Heart left ventricle (tissue), 16 donors: ENCODE measurements around the gene ZMYM3. TPM values are rescaled to one million over a fixed set of nuclear protein-coding genes. Genes with fewer than 3 reads are reported as not detected.

Source experiments
- ATAC-seq, 4 donors: fragments of 200-7000 bp; cut with Tn5 transposase; one replicate each; pipeline ENCODE4 v1.9.1; 2020 to 2022; ENCODE audit warnings: moderate library complexity in 4 of 4, mild to moderate bottlenecking in 3 of 4, moderate number of reproducible peaks in 1 of 4
- DNase-seq, 5 donors: peaks; one replicate each; pipeline ENCODE4 v3.0.0-alpha.2; 2020
- H3K27ac ChIP-seq, 12 donors: fragments of 200-600 bp; sonication (generic) in 4 of 12; one replicate each; pipeline versions ENCODE4 v1.5.0 to v1.8.0; 2016 to 2022; ENCODE audit warnings: mild to moderate bottlenecking in 2 of 12
- H3K27me3 ChIP-seq, 9 donors: fragments of 200-600 bp; sonication (generic) in 2 of 9; one replicate each; pipeline versions ENCODE4 v1.5.1 to v1.8.0; 2016 to 2022; ENCODE audit warnings: mild to moderate bottlenecking in 3 of 9
- H3K36me3 ChIP-seq, 9 donors: fragments of 200-600 bp; sonication (generic) in 2 of 9; one replicate each; pipeline versions ENCODE4 v1.5.0 to v1.8.0; 2018 to 2022; ENCODE audit warnings: mild to moderate bottlenecking in 2 of 9
- H3K4me1 ChIP-seq, 12 donors: fragments of 200-600 bp; sonication (generic) in 4 of 12; one replicate each; pipeline versions ENCODE4 v1.5.0 to v1.8.0; 2016 to 2022; ENCODE audit warnings: mild to moderate bottlenecking in 3 of 12
- H3K4me3 ChIP-seq, 12 donors: fragments of 200-600 bp; sonication (generic) in 4 of 12; one replicate each; pipeline versions ENCODE4 v1.5.0 to v1.8.0; 2017 to 2022; ENCODE audit warnings: mild to moderate bottlenecking in 9 of 12, moderate library complexity in 4 of 12
- H3K9me3 ChIP-seq, 12 donors: fragments of 200-600 bp; sonication (generic) in 4 of 12; one replicate each; pipeline versions ENCODE4 v1.5.0 to v1.8.0; 2016 to 2022; ENCODE audit warnings: mild to moderate bottlenecking in 1 of 12
- POLR2A ChIP-seq, 2 donors: fragments of 450-650 bp; IDR thresholded peaks; one replicate each; pipeline ENCODE4 v1.6.1; 2017; ENCODE audit warnings: antibody characterized with exemption in 2 of 2, mild to moderate bottlenecking in 2 of 2, moderate library complexity in 2 of 2
- WGBS, 4 donors: extraction: QIAGEN DNeasy Blood & Tissue Kit in 2 of 4; methylation state at CpG; one replicate each; pipeline versions ENCODE4 v1.1.5 to v1.1.7; 2013 to 2018; 5-methylcytosine and 5-hydroxymethylcytosine counted together
- intact Hi-C, 10 donors: fragments of 100-400 bp; cut with DNase I; formaldehyde crosslinking; loops; one replicate each; pipeline versions ENCODE4 v1.11.1 to v1.14.2; 2022
- polyA plus RNA-seq, 2 donors: library from polyadenylated mRNA; stranded (reverse); fragments of 200-250 nt; gene quantifications; one replicate each; pipeline ENCODE4 v1.2.3, GENCODE V29; 2013
- total RNA-seq, 9 donors: library from RNA; depleted of rRNA in 2 of 9; stranded (reverse); fragments of >200 nt in 2 of 9; fragmentation: NEBNext Ultra II Directional in 3 of 9; extraction: Animal tissue kit (Norgen Biotek cat#: 25700) in 3 of 9; gene quantifications; one replicate each; pipeline versions ENCODE4 v1.1.0 to v1.2.4, GENCODE V29; 2016 to 2023
- TF ChIP-seq, protein P1 (sequence below), 12 donors: fragments of 200-600 bp; sonication (generic) in 4 of 12; IDR thresholded peaks; one replicate each; pipeline versions ENCODE4 v1.5.0 to v1.8.0; 2018 to 2022; ENCODE audit warnings: antibody characterized with exemption in 12 of 12, mild to moderate bottlenecking in 5 of 12
- donor health status: ischemic (EF 13 %, LVEDD 7.1; RV severe dilation, severe dysfunction).
- donor health status: healthy with polysubstance abuse.
- donor health status: DM: no; HTN: yes; CAD: no.
- donor health status: DM: no; HTN: no; CAD: no.
- donor health status: ischemic (EF 25% LVEDD 6.9; RV normal size, moderate dysfunction).
- donor health status: ischemic (EF 25% LVEDD 5.7; RV mildly dilated, moderate dysfunction).
- donor health status: healthy.
- donor health status: DM: yes; HTN: yes; CAD: no.
- donor health status: ischemic (EF 35%, LVEDD 5.7; RV mildly dilated, moderate dysfunction).
- donor health status: nonischemic (EF 11% LVEDD 7.7; RV severe dilation, severe dysfunction).
- donor health status: DM: yes; HTN: yes; CAD: no.
- donor health status: PGD.
- donor health status: ischemic (EF 29% LVEDD 5.4; RV normal size, mild dysfunction).
- donor health status: nonischemic (EF 23%, LVEDD 6.1; RV moderate dilation, normal function).

ZMYM3 gene
- total and polyA plus RNA-seq, 11 donors, result 5.1 to 22.9 (median 13.8) TPM

DNA sequence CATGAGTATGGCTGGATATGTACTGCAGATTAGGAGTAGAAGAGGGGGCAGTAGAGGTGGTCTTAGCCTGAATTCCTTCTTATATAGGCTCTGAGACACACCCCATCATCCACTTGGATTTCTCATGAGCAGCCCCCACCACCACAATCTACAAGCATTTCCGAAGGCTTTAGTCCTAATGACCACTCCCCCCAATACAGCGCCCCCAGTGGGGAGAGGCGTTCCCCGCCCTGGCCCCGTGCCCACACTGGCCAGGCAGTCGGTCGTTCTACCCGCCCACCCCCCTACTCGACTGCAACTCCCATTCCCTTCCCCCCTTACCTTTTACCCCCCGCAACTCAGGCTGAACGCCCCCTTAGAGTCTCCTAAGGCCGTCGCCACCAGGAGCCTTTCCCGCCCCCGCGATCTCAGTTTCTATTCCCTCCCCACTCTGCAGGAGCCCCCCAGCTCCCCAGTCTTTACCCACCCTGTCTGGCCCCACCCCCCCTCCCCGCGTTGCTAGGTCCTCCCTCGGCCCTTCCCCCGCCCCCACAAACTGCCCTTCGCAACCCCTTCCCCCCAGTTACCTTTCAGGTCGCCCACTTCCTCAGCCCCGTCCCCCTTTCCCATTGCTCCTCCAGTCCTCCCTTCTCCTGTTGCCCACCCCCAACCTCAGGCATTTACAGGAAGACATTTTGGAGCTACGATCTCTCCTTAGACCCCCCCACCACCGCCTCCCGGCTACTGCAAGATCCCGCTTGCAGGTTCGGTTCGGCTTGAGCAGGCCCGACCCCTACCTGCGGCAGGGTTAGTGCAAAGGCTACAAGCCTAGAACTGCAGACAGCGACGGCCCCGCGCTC, 468 bp downstream of the ZMYM3 start:
- Histone ChIP-seq H3K36me3 (peaks cover 0 to 23% (median 11%) of the 10 kb centered on the region in 9 donors), H3K27ac (peak overlapping the region; percentile 24 to 93 (median 84)), H3K4me1 (peaks cover 0 to 14% (median 8%) of the 10 kb centered on the region in 12 donors), H3K27me3 (no peaks in the 10 kb centered on the region), H3K4me3 (peak overlapping the region; percentile 53 to 98 (median 66)), H3K9me3 (no peaks in the 10 kb centered on the region)
- ATAC-seq, result no peak
- 1 to 48% (median 22%) methylated on average over 32 to 35 of the region's 35 CpGs for WGBS, 4 donors
- peak in 4 of 5 donors; percentile 29 to 68 (median 36) for DNase-seq
- TF ChIP-seq, protein P1, sequence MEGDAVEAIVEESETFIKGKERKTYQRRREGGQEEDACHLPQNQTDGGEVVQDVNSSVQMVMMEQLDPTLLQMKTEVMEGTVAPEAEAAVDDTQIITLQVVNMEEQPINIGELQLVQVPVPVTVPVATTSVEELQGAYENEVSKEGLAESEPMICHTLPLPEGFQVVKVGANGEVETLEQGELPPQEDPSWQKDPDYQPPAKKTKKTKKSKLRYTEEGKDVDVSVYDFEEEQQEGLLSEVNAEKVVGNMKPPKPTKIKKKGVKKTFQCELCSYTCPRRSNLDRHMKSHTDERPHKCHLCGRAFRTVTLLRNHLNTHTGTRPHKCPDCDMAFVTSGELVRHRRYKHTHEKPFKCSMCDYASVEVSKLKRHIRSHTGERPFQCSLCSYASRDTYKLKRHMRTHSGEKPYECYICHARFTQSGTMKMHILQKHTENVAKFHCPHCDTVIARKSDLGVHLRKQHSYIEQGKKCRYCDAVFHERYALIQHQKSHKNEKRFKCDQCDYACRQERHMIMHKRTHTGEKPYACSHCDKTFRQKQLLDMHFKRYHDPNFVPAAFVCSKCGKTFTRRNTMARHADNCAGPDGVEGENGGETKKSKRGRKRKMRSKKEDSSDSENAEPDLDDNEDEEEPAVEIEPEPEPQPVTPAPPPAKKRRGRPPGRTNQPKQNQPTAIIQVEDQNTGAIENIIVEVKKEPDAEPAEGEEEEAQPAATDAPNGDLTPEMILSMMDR (IDR thresholded peaks at IDR 0.05), result peak in 11 of 12 donors; percentile 15 to 53 (median 39)
- no peak for TF ChIP-seq POLR2A (IDR thresholded peaks at IDR 0.05)
- intact Hi-C loops, result loop anchor here in 5 of 10 donors (2.0 to 10.0 kb wide), 4 partner anchors 29 to 111 kb away; partner anchors contain the start of genes TAF1 (in 4 of the 5), NONO (in 2 of the 5) and NLGN3 (in 1 of the 5)

DNA sequence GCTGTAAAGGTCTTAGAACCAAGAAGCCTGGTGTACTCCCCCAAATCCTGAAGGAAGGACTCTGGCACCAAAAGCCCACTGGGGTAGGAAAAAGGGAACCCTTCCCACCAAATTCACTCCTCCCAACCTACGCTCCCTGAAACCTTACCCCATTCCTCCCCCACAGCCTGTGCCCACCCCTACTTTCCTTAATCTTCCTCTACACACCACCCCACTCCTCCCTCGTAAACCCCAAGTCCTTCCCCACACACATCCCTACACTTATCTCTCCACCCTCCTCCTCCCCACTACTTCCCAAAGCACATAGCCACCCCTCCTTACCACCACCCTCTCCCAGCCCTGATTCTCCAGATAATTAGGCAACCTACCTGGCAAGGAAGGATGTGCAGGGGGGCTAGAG, 1.7 kb downstream of the ZMYM3 start:
- peaks cover 0 to 14% (median 8%) of the 10 kb centered on the region in 12 donors for H3K4me1 ChIP-seq
- TF ChIP-seq, protein P1 (IDR thresholded peaks at IDR 0.05), result no peak
- no peak for TF ChIP-seq POLR2A (IDR thresholded peaks at IDR 0.05)
- no peaks in the 10 kb centered on the region for H3K27me3 ChIP-seq
- intact Hi-C loops, result loop anchor here in 4 of 10 donors (10.0 kb wide), 2 partner anchors 107 to 113 kb away; partner anchors contain the start of genes TAF1 (in 4 of the 4) and NLGN3 (in 1 of the 4)
- 66 to 86% (median 74%) methylated on average over 2 of the region's 2 CpGs for WGBS, 4 donors
- DNase-seq (no peak), ATAC-seq (no peak)
- peak overlapping the region in 1 of 12 donors; percentile 61 for H3K4me3 ChIP-seq
- peaks cover 0 to 36% (median 19%) of the 10 kb centered on the region in 9 donors for H3K36me3 ChIP-seq
- no peaks in the 10 kb centered on the region for H3K9me3 ChIP-seq
- H3K27ac ChIP-seq, result no peak overlapping the region

DNA sequence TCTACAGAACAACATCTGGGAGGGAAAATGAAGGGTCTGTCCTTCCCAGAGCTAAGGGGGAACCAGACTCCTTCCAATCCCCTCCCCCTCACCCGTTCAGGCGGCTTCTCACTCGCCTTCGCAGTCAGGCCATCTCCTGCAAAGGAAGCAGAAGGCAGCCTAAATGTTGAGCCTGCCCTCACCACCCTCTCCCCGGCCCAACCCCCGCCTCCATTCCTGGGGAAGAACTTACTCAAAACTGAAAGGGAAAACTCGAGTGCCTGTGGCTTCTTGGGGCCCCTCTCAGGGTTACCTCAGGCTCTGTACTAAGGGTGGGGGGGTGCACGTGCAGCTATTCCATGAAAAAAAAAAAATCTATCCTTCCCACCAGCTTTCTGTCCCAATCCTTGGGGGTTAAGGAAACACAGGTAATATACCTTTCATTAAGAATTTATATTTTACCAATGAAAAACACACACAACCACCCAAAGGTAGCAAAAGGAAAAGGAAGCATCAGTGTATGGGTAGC, 2.4 kb downstream of the ZMYM3 start:
- H3K27ac ChIP-seq, result no peak overlapping the region
- no peaks in the 10 kb centered on the region for H3K27me3 ChIP-seq
- peak overlapping the region in 1 of 12 donors; percentile 61 for H3K4me3 ChIP-seq
- no peak for ATAC-seq
- H3K4me1 ChIP-seq, result peaks cover 0 to 14% (median 8%) of the 10 kb centered on the region in 12 donors
- H3K9me3 ChIP-seq, result no peaks in the 10 kb centered on the region
- TF ChIP-seq POLR2A (IDR thresholded peaks at IDR 0.05), result no peak
- TF ChIP-seq, protein P1 (IDR thresholded peaks at IDR 0.05), result no peak
- intact Hi-C loops, result loop anchor here in 4 of 10 donors (10.0 kb wide), 2 partner anchors 107 to 113 kb away; partner anchors contain the start of genes TAF1 (in 4 of the 4) and NLGN3 (in 1 of the 4)
- no peak for DNase-seq
- 35 to 65% (median 51%) methylated on average over 7 to 8 of the region's 8 CpGs for WGBS, 4 donors
- H3K36me3 ChIP-seq, result peaks cover 0 to 41% (median 23%) of the 10 kb centered on the region in 9 donors

DNA sequence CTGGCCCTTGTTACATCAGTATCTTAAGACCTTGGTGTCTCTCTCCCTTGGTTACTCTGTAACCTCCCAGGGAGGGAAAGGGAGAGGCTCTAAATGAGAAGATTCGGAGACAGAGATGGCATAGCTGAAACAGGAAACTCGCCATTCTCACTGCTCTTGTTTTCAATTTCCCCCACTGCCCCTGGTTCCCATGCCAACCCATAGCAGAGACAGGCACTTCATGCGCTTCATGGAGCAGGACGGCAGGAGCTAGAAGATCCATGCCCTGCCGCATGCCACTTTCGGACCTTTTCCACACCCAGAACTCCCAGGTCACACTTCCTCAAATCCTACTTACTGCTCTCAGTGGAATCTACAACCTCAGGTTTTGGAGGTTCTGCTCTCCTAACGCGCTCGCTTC, 3.1 kb downstream of the ZMYM3 start:
- Histone ChIP-seq H3K27ac (no peak overlapping the region), H3K4me3 (no peak overlapping the region), H3K27me3 (no peaks in the 10 kb centered on the region), H3K9me3 (no peaks in the 10 kb centered on the region), H3K4me1 (peaks cover 0 to 14% (median 8%) of the 10 kb centered on the region in 12 donors), H3K36me3 (peaks cover 0 to 45% (median 28%) of the 10 kb centered on the region in 9 donors)
- DNase-seq, result no peak
- intact Hi-C loops, result loop anchor here in 4 of 10 donors (10.0 kb wide), 2 partner anchors 106 to 114 kb away; partner anchors contain the start of genes TAF1 (in 4 of the 4) and NLGN3 (in 1 of the 4)
- 86 to 89% (median 87%) methylated on average over 9 of the region's 9 CpGs for WGBS, 4 donors
- ATAC-seq, result no peak
- TF ChIP-seq, protein P1 (IDR thresholded peaks at IDR 0.05), result no peak
- TF ChIP-seq POLR2A (IDR thresholded peaks at IDR 0.05), result no peak
